Measurements from ENCODE around the gene MRNIP. TPM values are rescaled to one million over a fixed set of nuclear protein-coding genes. Genes with fewer than 3 reads are reported as not detected.

Gene MRNIP
- total and polyA plus RNA-seq, 2 of the 8 experiments (the other 6 are each of a cell fraction or from before 2014, with no cell fraction given): 29.6 TPM

- H2BK120ac ChIP-seq (replicated peaks; ENCODE audit: low read depth, low read length): no peak overlapping the region
- peak overlapping the region; percentile 88 for H2BK15ac ChIP-seq (ENCODE audit: low read length)
- no peak overlapping the region for H4K8ac ChIP-seq (ENCODE audit: extremely low read depth, insufficient read depth, low read length)
- H2BK5ac ChIP-seq (ENCODE audit: low read depth, low read length): no peak overlapping the region; the same call in 1 of the 2 replicates
- no peaks in the 10 kb centered on the region for H3K79me1 ChIP-seq (ENCODE audit: low read depth, low read length)
- peak overlapping the region in 1 of 2 experiments; percentile 54; a peak in 1 of 4 replicates for H3K4me2 ChIP-seq (ENCODE audit: insufficient read depth in 1 of 2, low read depth in 2 of 2, low read length in 2 of 2)
- POLR2A ChIA-PET (ENCODE audit: partially characterized antibody): interaction anchor here (0.7 to 12.6 kb wide), 7 partner anchors 11 to 669 kb away, joined by 3 to 207 read pairs (median 4); partner anchors contain the start of genes HNRNPH1, LTC4S and MGAT4B
- no peak overlapping the region for H3K14ac ChIP-seq (ENCODE audit: insufficient read length)
- CTCF ChIA-PET (ENCODE audit: partially characterized antibody): interaction anchor here (1.3 to 3.3 kb wide), 3 partner anchors 14 to 53 kb away, joined by 3 to 11 read pairs (median 6); no protein-coding TSS in a partner anchor
- H3K36me3 ChIP-seq (ENCODE audit: control insufficient read depth in 2 of 4, insufficient read depth in 4 of 4, low read length in 3 of 4): peaks cover 0 to 5% (median 0%) of the 10 kb centered on the region in 4 experiments; a peak in 1 of 8 replicates
- peaks cover 0 to 31% (median 27%) of the 10 kb centered on the region in 4 experiments; a peak in 6 of 7 replicates for H3K4me1 ChIP-seq (replicated peaks in 1 of 4; ENCODE audit: control insufficient read depth in 3 of 4, insufficient read depth in 4 of 4, low read length in 3 of 4)
- FAIRE-seq: no peak
- peaks cover 0 to 5% (median 2%) of the 10 kb centered on the region in 4 experiments; a peak in 2 of 7 replicates for H3K27me3 ChIP-seq (replicated peaks in 1 of 4; ENCODE audit: control insufficient read depth in 3 of 4, extremely low read depth in 1 of 4, insufficient read depth in 3 of 4, low read length in 3 of 4)
- no peaks in the 10 kb centered on the region for H4K20me1 ChIP-seq (replicated peaks in 1 of 2; ENCODE audit: control insufficient read depth in 1 of 2, insufficient read depth in 2 of 2, low read length in 2 of 2)
- no peak overlapping the region for H2BK20ac ChIP-seq (ENCODE audit: low read length)
- H3K56ac ChIP-seq (replicated peaks; ENCODE audit: insufficient read length, low read depth, low read length): no peak overlapping the region
- H3K4me3 ChIP-seq (ENCODE audit: extremely low read depth in 1 of 4, insufficient read depth in 2 of 4, low read depth in 3 of 4, low read length in 4 of 4): no peak overlapping the region
- DNase-seq (ENCODE audit: low read depth in 1 of 2, low spot score in 2 of 2): no peak
- H3K18ac ChIP-seq (ENCODE audit: extremely low read depth, low read length): no peak overlapping the region; the same call in 1 of the 2 replicates
- no peak overlapping the region for H3K23ac ChIP-seq (ENCODE audit: insufficient read length)
- no peaks in the 10 kb centered on the region; a peak in 1 of 4 replicates for H3K79me2 ChIP-seq (ENCODE audit: control insufficient read depth in 1 of 2, insufficient read depth in 2 of 2, low read length in 2 of 2)
- H2AFZ ChIP-seq (ENCODE audit: low read length): no peak overlapping the region
- H4K5ac ChIP-seq (ENCODE audit: insufficient read length, low read depth, low read length): no peak overlapping the region
- peak overlapping the region; percentile 68; the same call in 1 of the 2 replicates for H2BK12ac ChIP-seq (ENCODE audit: low read depth, low read length)
- H4K91ac ChIP-seq (replicated peaks; ENCODE audit: insufficient read length, low read length): no peak overlapping the region
- no peak overlapping the region for H3K9ac ChIP-seq (replicated peaks in 1 of 4; ENCODE audit: extremely low read depth in 1 of 4, low read depth in 3 of 4, low read length in 3 of 4)
- H2AK5ac ChIP-seq (ENCODE audit: low read depth, low read length): no peak overlapping the region
- peak overlapping the region; percentile 94 for H3K4ac ChIP-seq (replicated peaks; ENCODE audit: insufficient read length, low read depth, low read length)
- WGBS, 2 experiments (ENCODE audit: extremely low coverage in 1 of 2, insufficient coverage in 1 of 2, insufficient read length in 1 of 2, insufficient replicate concordance in 2 of 2, low coverage in 1 of 2, low lambda C conversion rate in 2 of 2, missing lambda C conversion rate in 1 of 2): 92% methylated on average over 20 of the region's 21 CpGs; no CpG with 5 or more reads in 1 of the 2 experiments
- no peak overlapping the region for H3K27ac ChIP-seq (ENCODE audit: low read depth, low read length)
- H3K9me3 ChIP-seq (ENCODE audit: insufficient read depth in 2 of 2, low read depth in 1 of 2, low read length in 1 of 2): no peaks in the 10 kb centered on the region
- H3K23me2 ChIP-seq (ENCODE audit: low read depth, low read length): peaks cover 13% of the 10 kb centered on the region; the same call in 1 of the 2 replicates
- TF ChIP-seq POLR2AphosphoS5 (IDR thresholded peaks at IDR 0.05; ENCODE audit: low read depth, low read length): no peak
- TF ChIP-seq FOSL1 (IDR thresholded peaks at IDR 0.05; ENCODE audit: insufficient read depth, low read depth, low read length): no peak
- TF ChIP-seq CBX8 (IDR thresholded peaks at IDR 0.05; ENCODE audit: borderline replicate concordance, low read depth, low read length): no peak
- no peak for TF ChIP-seq SP4 (IDR thresholded peaks at IDR 0.05; ENCODE audit: low read length)
- TF ChIP-seq EP300 (IDR thresholded peaks at IDR 0.05; ENCODE audit: borderline replicate concordance in 1 of 2, low read depth in 2 of 2, low read length in 2 of 2): no peak
- TF ChIP-seq HDAC2 (IDR thresholded peaks at IDR 0.05; ENCODE audit: borderline replicate concordance in 1 of 2, low read depth in 2 of 2, low read length in 2 of 2): no peak
- TF ChIP-seq ZNF274 (IDR thresholded peaks at IDR 0.05; ENCODE audit: borderline replicate concordance, extremely low read depth, low read length): no peak
- no peak for TF ChIP-seq SRF (IDR thresholded peaks at IDR 0.05; ENCODE audit: low read depth, low read length)
- TF ChIP-seq TCF12 (IDR thresholded peaks at IDR 0.05; ENCODE audit: low read depth, low read length): no peak
- TF ChIP-seq SP2 (IDR thresholded peaks at IDR 0.05; ENCODE audit: low read length): no peak
These were observed 42.9 kb downstream of the MRNIP start for GRCh38 chr5:179815491-179816249.

All from H1 (cell line).